HG03060 (cell line): ENCODE results near the gene GSG1L.

Experiments used
- ATAC-seq: cut with Tn5 transposase; IDR thresholded peaks from one replicate; pipeline ENCODE4 v1.9.1; 2021; ENCODE audit warnings: low read depth, moderate number of reproducible peaks; ENCODE audit not compliant: unreplicated experiment

Gene GSG1L

DNA sequence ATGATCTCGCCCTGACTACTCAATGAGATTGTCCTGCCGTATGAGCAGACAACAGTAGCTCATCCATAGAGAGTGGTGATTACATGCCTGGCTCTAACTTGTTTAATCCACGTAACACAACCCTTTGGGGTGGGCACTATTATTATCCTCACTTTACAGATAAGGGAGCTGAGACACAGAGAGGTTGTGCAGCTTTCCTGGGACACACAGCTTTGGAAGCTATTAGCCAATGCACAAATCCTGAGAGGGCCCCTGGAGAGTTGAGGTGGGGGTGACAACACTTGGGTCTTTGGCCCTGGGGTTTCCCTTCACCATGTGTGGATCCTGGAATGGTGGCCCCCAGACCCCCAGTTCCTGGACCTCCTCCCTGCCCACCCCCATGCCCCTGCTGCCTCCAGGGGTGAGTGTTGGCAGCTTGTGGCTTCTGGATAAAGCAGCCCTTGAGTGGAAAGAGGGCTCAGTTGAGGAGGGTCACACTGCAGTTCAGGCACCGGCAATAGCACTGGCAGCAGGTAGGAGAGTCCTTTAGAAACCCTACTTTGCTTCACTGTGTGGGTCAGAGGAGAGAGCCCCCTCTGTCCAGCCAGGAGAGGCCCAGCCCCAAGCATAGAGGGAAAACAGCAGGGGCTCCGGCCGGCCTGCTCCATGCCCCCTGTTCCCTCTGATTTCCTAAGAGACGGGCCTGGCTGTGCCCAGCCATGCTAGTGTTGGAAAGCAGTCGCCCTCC is 282.9 kb downstream of the GSG1L start:
- ATAC-seq = no peak

DNA sequence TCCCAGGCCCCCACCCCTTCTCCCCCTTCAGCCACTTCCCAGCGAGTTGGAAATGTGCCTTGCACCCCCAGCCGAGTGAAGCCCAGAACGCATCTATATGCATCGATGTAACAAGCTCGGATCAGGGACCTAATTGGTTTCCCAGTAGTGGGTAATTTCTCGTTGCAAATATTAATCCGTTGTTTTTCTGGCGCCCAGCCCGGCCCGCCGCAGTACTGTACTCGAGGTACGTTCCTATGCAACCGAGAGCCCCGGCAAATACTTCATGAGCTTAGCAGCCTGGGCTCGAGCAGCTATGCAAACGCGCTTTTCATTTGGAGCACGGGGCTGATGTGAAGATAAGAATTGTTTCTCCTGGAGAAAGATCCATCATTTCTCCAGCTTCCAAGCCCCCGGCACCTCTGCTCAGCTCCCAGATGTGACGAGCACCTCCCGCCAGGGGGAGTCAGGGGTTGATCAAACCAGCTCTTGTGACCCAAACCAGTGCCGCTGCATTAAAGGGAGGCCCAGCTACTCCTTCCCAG is 283.8 kb downstream of the GSG1L start:
- no peak for ATAC-seq

DNA sequence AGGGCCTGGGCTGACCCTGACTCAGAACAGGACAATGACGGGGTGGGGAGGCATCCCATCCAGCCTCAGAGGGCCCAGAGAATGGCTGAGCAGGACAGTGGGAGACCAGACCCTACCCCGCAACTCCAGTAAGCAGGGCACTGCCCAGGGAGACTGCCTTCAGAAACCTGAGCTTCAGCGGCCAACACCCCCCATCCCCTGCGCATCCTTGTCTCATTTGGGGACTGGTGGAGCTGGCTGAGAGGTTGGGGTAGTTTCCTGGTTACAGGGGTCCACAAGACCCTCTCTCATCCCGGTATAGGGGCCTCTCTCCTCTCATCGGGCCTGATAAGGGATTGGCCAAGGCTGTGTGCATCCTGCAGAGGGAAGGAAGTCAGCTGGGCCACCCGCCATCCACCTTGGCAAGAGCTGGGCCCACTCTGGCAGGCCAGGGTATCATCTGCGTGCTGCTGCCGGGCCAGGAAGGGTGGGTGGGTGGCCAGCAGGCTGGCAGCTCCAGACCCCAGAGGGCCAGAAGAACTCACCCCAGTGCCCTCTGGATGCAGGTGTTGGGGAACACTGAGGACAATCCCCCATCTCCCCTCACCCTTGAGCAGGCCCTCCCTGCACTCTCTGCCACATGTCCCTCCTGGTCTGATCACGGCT is 284.5 kb downstream of the GSG1L start:
- no peak for ATAC-seq

DNA sequence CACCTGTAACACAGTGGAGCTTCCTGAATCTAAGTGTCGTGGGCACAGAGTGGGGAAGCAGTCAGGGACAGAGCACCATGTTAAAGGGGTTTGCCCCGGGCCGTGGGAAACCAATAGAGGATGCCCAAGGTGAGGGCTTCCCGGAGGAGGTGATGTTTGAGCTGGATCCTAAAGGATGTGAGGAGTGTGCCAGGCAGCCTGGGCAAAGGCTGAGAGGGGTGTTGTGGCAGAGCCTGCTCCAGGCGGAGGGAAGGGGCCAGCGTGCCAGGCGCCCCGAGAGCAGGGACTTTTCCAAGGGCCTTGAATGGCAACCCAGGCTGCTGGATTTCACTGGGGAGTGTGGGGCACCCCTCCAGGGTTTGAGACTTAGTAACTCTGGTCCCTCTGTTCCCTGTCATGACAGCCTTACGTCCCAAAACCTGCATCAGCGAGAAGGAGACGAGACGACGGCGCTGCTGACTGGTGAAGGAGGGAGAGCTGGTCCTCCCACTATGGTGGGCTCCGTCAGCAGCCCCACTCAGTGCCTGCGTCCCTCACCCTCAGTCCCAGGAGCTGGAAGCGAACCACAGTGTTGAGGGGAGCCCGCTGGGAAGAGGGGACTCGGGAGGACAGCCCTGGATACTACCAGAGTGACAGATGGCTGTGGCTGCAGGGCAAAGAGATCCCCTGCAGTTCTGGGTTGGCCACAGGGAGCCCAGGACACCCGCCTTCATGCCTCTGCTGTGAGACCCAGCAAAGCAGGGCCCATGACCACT is 285.2 kb downstream of the GSG1L start:
- ATAC-seq = no peak

DNA sequence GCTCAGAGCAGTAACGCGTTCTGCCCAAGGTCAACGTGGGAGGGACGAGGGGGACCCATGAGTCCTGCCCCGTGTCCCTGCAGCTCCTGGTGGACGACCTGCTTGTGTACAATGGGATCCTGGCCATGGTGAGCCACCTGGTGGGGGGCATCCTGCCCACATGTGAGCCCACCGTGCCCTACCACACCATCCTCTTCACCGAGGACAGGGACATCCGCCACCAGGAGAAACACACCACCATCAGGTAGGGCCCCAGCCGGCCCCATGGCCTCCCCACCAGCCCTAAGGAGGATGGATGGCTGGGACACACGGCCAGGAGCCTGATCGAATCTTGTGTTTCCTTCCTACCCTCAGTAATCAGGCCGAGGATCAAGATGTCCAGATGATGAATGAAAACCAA is 286.0 kb downstream of the GSG1L start:
- ATAC-seq = no peak

DNA sequence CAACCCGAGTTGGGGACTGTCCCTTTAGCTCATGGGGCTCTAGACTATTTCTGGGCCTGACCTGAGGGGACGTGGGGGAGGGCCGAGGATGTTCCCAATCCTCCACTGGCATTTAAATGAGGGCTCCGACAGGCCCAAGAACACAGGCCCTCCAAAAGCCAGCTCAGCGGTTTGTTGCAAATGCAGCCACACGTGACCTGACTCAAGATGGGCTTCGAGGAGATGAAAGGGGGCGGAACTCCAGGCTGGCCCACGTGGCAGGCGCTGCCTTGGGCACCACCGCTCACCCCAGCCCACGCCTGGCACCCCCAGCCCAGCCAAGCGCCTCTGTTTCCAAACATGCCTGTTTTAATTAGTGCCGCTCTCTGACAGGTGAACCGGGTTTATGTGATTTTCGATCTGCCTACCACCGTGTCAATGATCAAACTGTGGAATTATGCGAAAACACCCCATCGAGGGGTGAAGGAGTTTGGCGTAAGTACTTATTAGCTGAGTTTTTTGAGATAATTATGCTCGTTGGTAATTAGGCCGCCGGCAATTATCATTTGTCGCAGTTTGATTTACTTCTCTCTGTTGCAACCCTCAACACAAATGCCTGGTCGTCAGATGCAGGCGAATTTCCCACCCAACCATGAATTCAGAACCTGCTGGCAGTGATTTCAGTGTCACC is 286.8 kb downstream of the GSG1L start:
- ATAC-seq = no peak

DNA sequence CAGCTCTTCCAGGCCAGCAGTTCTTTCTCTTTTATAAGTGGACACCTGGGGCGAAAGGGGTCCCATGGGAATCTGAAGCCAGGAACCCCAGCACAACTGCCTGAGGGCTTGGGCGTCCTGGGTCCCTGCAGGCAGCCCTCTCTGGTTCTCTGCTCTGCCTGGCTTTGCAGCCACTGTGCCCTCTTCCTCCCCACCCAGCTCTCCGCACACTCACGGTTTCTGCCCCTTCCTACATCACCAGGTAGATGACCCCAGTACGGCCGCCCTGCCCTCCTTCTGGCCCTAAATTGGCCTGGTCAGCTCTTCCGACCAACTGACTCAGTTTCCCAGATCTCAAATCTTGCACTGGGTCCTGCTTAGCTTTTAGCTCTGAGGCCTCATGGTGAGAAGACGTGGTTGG is 288.3 kb downstream of the GSG1L start:
- no peak for ATAC-seq

DNA sequence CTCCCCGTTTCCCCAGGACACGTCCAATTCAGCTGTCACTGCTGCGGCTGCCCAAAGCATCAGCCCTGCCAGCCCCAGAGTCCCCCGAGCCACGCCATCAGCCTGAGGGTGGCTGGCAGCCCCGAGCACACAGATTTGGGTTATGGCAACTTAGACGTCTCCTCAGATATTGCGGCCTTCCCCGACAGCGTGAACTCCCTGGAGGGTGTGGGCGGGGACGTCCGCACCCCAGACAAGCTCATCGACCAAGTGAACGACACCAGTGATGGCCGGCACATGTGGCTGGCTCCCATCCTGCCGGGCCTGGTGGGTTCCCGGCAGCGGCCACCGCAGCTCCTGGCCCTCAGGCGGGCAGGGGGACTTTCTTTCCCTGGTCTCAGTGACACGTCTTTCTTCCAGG is 288.7 kb downstream of the GSG1L start:
- ATAC-seq = no peak

DNA sequence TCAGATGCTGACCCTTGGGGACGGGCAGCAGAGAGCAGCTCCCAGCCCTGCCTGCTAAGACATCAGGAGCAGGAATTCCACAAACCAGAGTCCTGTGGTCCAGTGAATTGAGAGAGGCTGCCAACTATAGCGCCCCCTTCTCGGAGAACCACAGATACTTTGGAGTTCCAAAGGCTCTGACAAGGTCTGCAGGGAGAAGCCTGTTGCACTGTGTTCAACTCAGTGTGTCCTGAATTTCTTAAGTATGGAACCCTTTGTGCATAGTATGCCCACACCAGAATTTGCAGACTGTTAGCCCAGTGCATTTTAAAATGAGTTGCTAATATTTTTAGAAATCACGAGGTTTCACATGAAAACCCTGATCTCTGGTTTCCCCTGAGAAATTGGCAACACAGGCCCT is 290.2 kb downstream of the GSG1L start:
- ATAC-seq = no peak

DNA sequence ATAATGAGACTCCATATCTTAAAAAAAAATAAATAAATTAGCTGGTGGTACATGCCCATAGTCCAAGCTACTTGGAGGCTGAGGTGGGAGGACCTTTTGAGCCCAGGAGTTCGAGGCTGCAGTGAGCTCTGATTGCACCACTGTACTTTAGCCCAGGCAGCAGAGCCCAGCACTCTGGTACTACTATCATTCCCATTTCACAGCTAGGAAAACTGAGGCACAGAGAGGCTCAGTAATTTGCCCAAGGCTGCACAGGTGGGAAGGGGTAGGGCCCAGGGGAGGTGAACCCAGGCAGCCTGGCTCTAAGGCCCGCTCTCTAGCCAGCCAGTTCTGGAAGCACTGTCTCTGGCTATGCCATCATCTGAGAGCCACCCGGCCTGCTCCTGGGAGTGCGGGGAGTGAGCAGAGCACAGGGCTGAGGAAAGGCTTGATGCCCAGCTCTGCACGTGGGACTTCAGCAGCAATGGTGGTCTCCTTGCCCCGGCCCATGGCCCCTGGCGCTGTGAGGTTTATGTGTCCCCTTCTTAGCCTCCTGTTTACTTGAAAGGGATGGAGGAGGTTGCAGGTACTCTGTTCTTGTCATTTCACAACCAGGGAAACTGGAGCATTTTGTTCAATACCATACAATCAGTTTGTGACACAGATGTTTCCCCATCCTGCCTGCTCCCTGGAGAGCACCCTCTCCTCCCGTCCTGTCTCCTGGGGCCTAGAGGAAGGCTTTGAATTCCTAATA is 291.3 kb downstream of the GSG1L start:
- ATAC-seq = no peak

DNA sequence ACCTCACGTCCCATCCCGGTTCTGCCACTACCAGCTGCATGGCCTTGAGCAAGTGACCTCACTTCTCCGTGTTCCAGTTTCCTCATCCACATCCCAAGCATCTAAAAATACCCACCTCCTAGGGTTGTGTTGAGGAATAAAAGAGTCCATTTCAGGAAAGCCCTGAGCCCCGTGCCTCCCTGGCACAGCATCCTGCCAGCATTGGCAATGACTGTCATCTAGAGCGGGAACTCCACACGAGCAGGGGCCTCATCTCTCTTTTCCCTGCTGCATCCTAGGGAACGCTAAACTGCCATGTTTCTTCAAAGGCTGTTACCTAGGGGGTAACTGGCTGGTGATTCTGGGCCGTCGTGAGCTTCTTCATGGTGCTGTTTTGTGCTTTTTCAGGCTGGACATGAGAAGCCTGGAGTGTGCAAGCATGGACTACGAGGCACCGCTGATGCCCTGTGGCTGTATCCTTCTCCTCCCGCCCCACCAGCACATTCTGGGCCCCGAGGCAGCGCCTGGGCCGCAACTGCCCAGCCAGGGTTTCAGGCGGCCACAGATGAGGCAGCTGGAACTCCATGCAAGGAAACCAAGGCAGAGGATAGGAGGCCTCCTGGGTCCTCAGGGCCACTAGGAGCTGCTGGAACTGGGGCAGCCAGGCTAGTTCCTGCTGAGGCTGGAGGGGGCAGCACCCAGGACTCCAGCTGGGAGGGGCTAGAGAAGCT is 292.2 kb downstream of the GSG1L start:
- no peak for ATAC-seq

DNA sequence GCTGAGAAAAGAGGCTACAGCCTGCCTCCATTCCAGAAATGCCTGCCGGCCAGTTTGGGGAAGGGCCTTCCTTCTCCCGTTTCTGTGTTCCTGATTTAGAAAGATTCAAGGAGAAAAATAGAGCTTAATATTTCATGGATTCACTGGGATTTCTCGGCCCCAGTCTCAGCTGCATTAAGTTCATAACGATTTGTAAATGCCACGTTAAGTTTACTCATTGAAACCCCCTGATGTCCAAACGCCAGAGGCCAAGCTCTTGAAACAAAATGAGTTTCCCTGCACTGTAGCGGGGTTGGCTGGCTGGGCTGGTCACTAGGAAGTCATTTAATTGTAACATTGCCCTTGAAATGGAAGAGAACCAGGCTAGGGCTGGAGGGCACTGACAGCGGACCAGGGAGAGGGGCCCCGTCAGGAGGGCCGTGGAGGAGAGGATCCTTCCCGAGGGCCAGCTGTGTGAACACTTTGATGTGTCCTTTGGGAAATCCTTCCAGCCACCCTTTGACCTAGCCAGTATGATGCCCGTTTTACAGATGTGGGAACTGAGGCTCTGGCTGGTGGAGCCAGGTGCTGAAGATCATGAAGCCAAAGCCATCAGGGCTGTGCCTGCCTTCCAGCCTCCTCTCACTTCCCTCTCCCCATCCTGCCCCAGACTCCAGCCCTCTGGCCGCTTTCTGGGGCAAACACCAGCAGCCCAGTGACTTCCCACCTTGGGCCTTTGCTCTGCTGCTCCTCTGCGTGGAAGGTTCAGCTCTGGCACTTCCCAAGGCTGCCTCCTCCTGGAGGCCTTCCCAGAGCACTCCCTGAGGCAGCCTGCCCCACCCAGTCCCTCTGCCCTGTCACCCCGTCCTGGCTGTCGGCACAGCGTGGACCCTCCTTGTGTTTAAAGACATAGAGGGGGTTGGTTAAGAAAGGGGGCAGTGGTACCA is 293.0 kb downstream of the GSG1L start:
- ATAC-seq = no peak

DNA sequence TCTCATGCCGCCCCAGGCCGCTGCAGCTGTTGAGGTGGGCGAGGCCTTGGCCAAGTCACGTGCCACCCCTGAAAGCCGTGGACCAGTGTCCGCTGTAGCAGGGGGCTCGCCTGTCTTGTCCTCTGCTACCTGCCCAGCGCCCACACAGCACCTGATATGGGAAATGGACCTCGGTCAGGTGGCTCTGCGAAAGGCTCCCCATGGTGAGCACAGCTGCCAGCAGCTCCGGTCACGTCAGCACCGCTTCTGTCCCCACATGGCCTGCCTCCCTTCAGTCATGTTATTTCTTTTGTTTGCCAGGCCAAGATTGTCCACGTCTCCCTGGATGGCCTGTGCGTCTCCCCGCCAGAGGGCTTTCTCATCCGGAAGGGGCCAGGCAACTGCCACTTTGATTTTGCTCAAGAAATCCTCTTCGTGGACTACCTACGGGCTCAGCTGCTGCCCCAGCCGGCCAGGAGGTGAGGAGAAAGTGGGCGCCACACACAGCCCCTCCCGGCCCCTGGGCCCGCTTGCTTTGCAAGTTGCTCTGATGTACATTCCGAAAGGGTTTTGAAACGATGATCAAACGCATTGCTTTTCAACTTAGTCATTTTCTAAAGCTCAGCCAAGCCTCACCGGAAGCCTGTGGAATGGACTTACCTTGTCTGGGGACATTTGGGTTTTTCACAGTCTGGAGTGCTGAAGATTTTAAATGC is 293.8 kb downstream of the GSG1L start:
- ATAC-seq = no peak

DNA sequence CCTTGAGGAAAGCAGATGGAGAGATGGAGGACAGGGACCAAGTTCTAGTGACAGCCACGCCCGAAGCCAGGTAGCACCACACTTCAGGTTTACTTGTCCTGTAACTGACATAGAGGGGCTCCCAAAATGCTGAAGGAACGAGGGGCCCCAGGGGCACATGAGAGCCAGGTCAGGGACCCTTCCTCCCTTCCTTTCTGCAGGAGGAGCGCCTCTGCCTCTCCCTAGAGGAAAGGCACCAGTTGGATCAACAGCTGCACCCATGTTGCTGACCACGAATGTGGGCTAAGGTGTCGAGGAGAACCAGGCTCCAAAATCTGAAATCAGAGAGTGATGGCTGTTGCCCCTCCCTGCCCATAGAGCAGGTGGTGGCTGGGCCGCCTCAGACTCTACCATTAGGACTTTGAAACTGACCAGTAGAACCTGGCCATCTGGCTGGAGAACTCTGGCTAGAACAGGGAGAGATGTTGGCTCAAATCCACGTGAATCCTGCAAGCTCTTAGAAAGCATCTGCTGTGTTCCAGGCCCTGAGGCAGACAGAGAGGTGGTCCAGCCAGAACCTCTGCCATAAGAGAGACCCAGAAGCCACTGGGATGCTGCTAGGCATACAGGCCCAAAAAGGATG is 294.8 kb downstream of the GSG1L start:
- ATAC-seq = no peak

DNA sequence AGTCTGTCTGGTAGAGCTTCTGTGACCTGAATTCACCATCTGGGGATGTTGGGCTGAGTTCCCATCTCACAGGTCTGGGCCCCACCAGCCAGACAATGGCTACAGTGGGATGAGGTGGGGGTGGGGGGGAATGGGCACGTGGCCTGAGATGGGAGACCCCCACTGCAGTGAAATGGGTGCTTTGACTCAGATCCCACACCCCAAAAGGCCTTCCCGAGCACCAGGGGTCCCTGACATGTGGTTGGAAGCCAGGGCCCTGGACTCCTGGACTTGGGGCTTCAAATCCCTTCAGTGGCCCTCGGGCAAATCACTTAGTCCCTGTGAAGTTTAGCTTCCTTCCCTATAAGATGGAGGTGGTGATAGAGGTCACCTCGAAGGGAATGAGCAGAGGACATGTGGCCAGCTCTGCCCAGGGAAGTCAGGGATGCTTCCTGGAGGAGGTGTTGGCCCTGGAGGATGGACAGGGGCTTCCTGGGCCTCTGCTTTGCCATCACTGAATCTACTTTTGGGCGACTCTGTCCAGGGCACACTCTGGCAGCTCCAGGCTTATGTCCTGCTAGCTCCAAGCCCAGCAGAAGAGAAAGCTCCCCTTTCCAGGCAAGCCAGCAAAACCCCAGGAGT is 295.4 kb downstream of the GSG1L start:
- no peak for ATAC-seq

DNA sequence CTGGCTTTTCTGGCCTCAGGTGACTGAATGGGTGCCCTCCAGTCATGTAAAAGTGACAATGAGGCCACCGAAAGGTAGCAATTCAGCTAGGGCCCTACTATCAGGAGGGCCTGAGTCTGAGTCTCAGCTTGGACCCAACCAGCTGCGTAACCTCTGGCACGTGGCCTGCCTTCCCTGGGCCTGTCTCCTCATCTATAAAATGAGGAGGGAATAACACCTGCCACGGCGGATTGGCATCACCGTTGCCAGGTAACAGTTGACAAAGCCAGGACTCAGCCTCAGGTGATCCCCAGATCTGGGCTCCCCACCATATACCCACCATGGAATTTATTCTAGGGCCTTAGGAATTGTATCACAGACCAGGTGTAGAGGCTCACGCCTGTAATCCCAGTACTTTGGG is 296.4 kb downstream of the GSG1L start:
- ATAC-seq = no peak

DNA sequence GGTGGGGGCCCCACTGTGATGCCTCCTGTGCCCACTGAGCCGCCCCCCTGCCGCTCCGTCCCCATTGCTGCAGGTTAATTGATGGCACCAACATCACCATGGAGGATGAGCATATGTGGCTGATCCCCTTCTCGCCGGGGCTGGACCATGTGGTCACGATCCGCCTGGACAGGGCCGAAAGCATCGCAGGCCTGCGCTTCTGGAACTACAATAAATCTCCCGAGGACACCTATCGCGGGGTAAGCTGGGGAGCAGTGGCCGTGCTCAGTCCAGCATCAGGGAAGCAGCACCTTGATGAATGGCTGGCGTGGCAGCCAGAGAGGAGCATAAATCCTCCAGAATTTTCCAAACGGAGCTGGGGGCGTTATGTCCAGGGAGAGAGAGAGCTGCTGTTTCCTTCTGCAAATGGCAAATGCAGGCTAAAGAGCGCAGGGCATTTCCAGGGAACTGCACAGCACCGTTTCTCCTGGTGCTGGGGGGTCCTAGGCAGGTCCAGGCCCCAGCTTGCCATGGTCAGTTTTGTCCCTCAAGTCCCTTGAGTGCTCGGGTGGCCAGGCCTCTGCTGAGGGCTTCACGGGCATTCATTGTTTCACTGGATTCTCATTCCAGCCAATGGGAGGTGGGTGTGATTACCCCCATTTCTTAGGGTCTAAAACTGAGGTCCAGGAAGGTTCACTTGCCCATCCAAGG is 297.1 kb downstream of the GSG1L start:
- ATAC-seq = no peak
